ENCODE results near the gene SLC24A4.
"Not testable (repeated sequence)": the region's sequence is repeated elsewhere in the genome, so short reads cannot be mapped to it uniquely, and the experiment has no call there.

SLC24A4 gene

DNA sequence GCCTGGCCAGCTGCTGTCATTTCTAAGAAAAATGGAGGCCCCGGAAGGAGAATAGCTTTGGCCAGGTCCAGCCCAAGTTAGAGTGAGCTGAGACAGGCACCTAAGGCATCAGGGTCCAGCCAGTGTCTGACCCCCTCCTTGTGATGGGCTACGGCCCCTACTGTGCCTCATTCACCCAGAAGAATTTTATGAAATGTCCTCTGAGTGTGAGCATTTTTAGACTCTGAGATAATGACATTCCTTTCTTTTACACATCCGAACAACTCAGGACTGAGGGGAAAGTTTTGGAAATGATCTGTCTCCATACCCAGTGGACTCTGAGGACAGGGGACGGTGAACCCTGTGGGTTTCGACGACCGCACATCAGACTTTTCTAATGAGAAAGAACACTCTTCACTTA lies 50.4 kb downstream of the SLC24A4 start:
- DNase-seq = no peak

DNA sequence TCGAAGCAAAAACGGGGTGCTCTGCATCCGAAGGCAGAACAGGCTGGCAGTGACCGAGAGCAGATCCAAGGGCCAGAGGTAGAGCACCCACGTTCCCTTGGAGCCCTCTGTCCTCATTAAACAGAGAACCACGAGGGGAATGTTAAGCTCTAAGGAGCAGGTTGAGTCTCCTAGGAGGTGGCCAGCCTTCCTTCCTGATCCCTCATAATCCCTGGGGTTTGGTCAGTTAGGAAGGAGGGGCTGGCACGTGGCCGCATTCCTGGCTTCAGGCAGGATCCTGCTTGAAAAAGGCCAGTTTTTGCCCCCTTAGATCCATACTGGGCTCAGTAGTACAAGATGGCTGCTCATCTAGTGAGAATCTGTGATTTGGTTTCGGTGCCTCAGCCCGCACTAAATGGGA lies 57.2 kb downstream of the SLC24A4 start:
- DNase-seq = no peak

DNA sequence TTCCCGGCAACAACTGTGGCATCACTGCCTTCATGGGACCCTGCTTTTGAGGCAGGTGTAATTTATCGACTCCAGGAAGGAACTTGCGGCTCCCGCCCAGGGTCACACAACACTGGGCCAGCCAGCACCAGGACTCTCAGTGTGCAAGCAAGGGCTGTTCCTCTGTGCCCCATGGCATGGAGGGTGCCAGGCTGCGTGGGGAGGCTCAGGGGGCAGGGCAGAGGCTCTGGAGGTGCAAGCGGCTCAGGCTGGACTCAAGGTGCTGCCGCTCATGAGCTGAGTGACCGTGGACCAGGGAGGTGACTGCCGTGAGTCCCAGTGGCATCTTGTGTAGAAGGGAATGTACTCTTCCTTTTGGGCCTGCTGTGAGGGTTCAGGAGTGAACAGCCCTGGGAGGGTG lies 57.6 kb downstream of the SLC24A4 start:
- no peak for DNase-seq

DNA sequence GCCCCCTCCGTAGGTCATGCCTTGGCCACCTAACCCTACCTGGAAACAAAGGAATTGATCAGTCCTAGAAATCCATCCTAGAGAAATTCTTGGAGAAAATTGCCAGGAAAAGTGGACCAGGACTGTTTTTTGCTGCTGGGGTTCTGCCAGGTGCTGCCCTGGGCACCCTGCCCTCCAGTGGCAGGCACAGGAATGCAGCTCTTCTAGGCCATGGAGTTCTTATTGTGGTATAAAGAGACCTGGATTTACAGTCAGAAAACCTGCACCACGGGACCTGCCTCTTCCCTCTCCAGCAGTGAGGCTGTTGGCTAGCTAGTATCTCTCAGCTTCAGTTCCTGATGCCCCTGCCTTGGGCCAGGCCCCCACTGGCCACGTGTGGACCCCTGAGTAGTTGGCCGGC lies 59.7 kb downstream of the SLC24A4 start:
- no peak for DNase-seq

DNA sequence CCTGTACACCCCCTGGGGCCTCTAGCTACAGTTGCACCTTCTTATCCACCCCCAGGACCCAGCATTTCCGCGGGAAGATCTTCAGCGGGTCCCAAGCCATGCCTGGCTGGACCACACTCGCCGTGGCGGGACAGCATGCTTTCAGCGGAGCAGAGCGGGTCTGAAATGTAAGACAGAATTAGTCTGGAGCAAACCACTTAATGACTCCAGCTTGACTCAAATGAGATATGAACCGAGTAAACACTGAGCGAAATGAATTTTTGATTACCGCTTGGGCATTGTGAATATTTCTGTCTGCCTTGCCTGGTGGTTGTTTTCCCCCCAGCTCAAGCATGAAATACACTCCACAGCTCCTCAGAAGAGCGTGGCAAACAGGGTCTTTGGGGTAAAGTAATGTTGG lies 60.8 kb downstream of the SLC24A4 start:
- no peak for DNase-seq

DNA sequence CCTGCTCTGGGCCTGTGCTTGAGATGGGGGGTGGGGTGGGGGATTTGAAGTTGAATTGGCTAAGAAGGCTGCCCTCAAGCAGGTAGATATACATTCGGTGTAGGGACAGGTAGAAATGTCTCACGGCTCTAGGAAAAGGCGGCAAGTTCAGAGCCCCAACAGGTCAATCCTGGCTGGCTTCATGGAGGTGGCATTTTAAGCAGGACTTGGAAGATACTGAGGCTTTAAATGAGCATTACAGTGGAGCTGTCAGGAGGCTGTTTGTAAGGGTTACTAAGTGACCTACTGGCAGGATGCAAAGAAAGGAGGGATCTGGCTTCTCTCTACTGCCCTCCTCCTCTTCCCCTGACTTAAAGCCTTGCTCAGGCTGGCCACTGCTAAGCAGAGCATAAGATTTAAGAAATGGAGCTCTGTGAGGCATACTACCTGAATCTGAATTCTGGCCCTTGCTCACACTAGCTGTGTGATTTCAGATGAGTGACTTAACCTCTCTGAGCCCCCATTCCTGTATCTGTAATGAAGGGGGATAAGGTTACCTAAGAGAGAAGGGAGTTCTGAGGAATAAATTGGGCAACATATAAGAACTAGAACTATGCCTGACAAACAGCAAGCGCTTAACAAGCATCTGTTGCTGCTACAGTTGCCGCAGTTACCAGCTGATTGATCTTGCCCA lies 61.6 kb downstream of the SLC24A4 start:
- DNase-seq = no peak

DNA sequence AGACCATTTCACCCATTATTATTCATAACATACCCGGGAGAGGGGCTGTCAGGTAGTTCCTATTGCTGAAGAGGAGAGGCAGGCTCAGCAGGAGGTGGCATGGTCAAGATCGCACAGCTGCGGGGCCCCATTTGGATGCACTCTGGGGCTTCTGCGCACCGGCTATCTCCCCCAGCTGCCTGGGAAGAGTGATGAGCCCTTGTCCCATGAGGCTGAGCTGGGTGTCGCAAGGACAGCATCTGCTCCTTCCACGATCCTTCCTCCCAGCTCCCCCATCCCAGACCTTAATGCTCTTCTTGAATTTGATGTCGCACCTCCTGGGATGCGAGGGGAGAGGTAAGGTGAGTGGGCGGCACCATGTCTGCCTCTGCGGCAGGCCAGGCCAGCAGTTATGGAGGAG lies 62.6 kb downstream of the SLC24A4 start:
- no peak for DNase-seq

DNA sequence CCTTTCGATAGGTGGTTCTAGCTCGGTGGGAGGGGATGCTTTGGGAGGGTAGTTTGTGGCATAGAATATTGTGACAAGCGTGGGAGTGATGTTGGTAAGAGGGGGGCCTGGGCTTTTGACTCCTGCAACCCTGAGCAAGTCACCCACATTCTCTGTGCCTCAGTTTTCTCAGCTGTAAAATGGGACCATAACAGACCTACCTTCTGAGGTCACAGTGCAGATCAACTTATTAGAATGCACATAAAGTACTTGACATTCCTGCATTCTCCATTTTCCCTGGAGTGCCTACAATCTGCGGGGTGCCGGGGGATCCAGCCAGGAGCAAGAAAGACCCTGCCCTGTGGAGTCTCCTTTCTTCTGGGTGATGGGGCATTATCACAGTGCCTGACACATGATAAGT lies 63.2 kb downstream of the SLC24A4 start:
- no peak for DNase-seq

DNA sequence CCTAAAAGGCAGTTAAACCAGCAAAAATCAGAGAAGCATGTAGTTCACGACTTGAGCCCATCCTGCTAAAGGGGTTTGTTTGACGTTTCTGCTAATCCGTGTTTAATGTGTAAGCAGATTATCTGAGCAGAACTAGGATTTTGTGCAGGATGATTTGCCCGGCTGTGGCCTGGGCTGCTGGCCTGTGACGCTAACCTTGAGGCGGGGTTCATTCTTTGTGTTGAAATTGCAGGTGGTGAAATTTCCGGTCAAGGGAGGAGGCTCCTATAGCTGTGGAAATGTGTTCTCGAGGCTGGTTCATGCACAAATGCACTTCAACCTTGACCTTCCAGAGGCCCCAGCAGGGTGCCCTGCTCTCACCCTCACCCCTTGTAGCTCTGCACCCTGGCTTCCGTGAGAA lies 63.7 kb downstream of the SLC24A4 start:
- DNase-seq = no peak

DNA sequence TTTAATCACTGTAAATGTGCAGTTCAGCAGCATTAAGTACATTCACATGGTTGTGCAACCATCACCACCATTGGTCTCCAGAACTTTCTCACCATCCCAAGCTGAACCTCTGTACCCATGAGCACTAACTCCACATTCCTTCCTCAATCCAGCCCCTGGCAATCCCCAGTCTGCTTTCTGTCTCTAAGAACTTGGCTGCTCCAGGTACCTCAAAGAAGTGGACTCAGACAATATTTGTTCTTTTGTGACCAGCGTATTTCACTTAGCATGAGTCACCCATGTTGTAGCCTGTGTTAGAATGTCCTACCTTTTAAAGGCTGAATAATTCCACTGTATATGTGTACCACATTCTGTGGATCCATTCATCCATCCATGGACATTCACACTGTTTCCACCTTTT lies 64.6 kb downstream of the SLC24A4 start:
- DNase-seq = no peak

DNA sequence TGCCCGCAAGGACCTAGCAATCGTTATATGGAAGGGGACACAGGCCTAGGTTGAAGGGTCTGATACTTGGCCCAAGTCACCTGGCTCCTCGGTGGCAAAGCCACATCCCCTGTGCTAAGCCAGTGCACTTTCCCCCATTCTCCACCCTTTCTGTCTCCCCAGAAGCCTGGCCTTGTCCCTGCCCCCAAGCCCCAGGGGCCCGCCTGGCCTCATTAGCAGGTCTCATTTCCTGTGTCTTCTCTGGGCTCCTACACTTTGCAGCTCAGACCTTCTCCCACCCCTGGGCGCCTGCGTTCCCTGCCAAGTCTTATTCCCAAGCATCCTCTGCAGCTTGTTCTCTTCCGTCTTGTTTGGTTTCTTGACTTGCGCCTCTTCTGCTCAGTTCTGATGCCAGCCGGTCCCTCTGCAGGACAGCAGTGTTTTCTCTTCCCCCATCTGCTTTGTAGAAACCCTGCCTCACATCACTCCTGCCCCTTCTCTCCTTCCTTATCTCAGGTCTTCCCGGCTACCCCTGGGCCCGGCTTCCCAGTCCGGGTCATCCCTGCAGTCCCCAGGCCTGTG lies 66.7 kb downstream of the SLC24A4 start:
- no peak for DNase-seq

DNA sequence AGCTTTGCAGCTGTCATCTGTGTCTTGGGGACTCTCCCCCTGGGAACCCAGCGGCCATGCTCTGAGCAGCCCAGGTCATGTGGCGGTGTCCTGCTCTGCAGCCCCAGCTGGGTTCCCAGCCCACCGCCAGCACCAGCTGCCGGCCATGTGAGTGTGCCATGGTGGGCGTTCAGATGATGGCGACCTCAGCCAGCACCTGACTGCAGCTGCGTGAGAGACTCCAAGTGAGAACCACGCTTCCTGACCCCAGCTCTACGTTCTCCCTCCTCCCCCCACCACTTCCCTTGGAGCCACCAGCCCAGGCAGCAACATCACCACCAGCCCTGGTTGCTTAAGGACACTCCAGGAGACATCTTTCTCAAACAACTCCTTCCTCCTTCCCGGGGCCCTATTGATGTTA lies 68.8 kb downstream of the SLC24A4 start:
- no peak for DNase-seq

DNA sequence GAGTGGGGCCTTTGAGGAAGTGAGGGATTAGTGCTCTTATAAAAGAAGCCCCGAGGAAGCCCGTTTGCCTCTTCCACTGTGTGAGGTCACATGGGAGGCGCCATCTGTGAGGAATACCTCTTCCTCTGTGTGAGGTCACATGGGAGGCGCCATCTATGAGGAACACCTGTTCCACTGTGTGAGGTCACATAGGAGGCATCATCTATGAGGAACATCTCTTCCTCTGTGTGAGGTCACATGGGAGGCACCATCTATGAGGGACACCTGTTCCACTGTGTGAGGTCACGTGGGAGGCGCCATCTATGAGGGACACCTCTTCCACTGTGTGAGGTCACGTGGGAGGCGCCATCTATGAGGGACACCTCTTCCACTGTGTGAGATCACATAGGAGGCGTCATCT lies 69.7 kb downstream of the SLC24A4 start:
- DNase-seq = no peak

DNA sequence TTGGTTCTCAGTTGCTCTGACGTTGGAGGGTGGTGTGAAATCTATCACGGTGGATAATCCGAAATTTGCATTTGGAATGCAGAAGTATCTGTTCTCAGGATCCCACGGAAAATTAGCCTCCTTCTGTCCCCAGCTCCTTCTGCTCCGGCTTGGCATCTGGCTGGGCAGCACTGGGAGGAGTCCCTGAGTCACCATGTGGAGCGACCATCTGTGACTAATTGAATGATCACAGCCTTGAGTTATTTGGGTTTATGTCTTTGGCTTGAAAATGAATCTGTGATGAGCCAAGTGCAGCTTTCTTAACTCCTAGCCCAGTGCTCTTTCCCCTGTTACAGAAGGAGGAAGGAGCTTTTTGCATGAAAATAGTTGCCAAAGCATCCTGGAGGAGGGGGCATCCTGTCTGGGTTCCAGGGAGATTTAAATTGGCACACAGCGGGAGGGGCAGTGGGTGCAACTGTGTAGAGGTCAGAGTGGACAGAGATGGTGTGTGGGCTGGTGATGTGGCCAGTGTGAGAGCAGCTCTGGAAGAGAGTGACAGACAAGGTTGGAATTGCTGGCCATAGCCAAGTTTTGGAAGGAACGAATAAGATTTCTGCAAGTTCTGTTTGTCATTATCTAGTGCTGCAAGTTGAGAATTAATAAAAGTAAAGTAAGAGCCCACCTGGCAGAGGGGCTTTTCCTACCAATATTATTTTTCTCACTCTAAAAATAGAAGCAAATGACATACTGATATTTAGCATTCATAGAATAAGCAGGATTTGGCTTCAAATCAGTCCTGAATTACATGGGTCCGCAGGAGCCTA lies 74.4 kb downstream of the SLC24A4 start:
- no peak for DNase-seq

DNA sequence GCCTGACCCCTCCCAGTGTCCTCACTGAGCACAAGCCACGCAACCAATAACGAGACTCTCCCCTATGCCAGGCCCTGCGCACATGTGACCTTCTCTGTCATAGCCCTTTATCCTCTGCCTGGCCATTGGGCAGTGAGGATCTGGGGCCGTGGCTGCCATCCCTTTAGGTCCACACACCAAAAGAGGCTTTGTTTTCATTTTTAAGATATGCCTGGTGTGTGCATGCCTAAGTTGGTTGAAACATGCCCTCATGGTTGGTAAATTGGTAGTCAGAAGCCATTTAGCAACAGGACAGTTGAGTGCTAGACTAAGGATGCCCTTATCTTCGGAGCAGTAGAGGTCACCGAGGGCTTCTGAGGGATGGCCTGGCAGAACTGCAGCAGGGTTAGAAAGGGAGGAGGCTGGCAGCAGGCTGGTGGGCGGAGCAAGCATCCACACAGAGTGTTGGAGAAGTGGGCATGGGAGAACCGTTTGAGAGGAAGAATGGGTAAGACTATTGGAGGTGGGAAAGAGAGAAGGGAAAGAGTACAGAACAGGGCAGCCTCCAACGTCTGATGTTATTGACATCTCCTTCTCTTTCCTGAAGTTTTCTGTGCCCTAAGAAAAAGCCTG lies 75.1 kb downstream of the SLC24A4 start:
- no peak for DNase-seq

DNA sequence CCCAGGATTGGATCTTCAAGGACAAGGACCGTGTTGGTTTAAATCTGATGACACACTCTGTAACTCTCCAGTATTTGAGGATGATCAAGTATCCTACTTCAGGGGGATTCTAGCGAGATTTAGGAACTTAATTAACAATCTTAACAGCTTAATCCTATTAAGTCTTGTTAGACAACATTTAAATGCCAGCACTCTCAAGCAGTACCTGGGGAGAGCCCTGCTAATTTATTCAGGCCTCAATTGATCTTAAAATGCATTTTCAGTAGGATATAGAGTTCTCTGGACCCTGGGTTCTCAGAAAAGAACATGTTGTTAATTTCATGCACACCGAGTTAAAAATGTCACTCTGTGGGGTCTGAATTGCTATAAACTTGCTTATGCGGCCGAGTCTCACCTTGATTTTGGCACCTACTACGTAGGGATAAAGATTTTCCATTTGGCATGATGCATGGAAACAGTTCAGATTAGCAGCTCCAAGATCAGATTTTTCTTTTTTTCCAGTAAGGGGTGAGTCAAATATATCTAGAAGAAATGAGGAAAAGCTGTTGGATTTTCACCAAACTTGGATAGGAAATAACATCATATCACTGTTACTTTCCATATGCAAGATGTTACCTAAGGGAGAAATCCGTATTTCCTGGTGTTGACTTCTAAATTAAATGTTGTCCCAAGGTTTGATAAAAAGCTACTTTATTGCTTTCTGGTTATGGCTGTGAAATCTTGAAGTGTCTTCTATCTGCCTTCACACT lies 76.1 kb downstream of the SLC24A4 start:
- DNase-seq = no peak

DNA sequence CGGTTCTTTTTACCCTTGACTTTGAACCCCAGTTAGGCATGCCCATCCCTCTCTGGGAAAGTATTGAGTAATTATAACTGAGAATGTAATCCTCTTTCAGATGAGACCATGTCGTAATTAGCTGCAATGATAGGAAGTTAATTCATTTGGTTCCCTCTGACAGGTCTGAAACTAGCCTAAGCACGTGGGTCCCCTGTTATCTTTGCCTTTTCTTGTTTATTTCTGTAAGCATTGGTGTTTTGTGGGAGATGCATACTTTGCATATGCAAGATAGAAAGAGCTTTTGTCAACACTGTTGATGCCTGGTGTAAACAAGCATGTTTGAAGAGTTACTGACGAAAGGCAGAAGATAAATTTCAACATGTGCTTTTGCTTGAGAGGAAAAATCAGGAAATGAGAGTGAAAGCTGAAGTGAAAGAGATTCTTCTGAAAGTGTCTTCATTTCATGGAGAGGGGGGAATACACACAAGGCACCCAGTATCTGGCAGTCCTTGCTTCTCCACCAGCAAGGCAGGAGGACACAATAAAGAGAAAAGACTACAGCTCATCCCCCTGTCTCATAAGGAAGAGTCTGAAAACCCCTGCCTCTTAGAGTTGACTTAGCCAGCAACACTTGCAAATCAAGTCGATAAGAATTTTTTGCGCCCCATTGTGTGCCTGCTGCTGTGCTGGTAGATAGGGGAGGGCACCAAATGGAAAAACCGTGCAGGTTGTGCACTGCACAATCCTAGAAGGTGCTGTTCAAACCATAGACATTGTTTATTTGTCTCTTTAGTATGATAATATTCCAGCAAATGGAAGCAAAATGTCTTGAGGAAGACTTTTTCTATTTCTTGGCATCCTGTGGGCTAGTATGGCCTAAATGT lies 77.8 kb downstream of the SLC24A4 start:
- DNase-seq = no peak

DNA sequence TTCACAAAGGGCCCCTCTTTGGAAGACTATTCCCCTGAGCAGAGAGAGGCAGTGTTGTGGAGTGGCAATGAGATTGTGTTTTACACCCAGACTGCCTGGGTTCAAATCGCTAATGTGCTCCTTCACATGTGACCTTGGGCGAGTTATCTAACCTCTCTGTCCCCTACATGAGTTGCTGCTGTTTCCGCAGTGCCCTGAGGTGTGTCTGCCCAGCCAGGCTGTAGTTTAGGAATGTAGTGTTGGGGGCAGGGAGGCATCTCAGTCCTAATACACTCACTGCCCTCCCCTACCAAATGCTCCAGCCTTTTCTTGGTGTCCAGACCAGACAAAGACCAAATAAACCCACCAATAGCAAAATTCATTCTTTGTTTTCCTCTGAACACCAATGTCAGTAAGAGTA lies 78.6 kb downstream of the SLC24A4 start:
- no peak for DNase-seq

DNA sequence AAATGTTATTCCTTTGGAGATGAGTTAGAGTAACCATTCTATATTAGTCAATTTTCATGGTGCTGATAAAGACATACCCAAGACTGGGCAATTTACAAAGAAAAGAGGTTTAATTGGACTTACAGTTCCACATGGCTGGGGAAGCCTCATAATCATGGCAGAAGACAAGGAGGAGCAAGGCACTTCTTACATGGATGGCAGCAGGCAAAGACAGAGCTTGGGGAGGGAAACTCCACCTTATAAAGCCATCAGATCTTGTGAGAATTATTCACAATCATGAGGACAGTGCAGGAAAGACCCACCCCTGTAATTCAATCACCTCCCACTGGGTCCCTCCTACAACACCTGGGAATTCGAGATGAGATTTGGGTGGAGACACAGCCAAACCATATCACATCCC lies 79.5 kb downstream of the SLC24A4 start:
- not testable (repeated sequence) for DNase-seq

DNA sequence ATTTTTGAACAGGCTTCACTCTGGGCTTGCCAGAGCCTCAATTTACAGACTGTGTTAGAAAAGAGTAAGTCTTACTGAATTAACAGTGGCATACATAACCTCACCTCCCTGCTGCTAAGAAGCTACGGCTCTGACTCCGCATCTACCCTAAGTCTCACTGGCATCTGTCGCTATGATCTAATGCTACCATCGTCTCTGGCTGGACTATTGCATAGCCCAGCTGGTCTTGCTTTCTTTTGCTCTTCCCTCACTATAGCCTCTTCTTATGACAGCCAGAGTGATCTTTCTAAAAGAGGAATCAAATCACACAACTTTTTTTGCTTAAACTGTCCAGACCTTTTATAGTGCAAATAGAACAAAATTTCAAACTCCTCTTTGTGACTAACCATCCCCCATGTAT lies 81.1 kb downstream of the SLC24A4 start:
- no peak for DNase-seq

DNA sequence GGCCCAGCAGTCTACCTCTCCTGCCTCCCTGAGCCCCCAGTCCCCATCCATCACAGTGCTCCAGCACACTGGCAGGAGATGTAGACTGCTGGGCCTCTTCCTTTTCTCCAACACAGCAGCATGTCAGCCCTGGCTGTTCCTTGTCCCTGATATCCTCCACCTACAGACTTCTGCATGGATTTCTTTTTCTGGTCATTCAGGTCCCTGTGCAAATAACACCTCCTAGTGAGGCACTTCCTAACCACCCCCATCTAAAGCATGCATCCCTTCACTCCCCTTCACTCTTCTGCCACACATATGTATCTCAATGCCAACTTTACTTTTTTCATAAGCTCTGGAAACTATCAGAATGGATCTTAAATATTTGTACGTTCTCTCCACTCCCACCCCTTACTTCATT lies 81.5 kb downstream of the SLC24A4 start:
- DNase-seq = no peak

DNA sequence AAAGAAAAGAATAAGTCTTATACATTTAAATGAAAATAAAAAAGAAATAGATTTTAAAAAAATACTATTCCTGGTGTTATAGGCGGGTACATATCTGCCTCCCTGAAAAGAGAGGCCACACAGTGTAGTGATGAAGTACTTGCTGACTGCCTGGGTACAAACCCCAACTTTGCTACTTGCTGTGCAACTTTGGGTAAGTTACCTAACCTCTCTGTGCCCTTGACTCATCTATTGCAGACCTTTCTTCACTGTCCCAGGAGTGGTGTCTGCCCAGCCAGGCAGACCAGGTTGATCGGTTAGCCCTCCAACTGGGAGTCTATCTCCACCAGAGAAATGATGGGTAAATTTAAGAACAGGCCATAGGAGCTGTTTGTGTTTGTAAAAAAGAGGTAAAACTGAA lies 82.0 kb downstream of the SLC24A4 start:
- DNase-seq = no peak
